Myocyte (in vitro differentiated cells): ENCODE data around the gene PRKG1. TPM values are rescaled to one million over a fixed set of nuclear protein-coding genes. Genes with fewer than 3 reads are reported as not detected.
A peak's percentile ranks its signal among the peaks of the same experiment; 100 is the strongest.
"Not testable (repeated sequence)": the region's sequence is repeated elsewhere in the genome, so short reads cannot be mapped to it uniquely, and the experiment has no call there.

Source experiments
- DNase-seq: peaks from one replicate; pipeline ENCODE4 v3.0.0-alpha.2; 2012; ENCODE audit warnings: low read depth
- total RNA-seq: library from RNA; depleted of rRNA; stranded (reverse); fragments of >200 nt; gene quantifications from 2 replicates; pipeline ENCODE4 v1.2.3, GENCODE V29; 2014

The PRKG1 gene
- total RNA-seq, 1 donor from 2014 or later = 26.7 TPM

GRCh38 chr10:51421853-51422252, 347.6 kb downstream of the PRKG1 start:
- DNase-seq = no peak

- DNase-seq = peak; percentile 77
Observed at GRCh38 chr10:51422311-51423120, 348.2 kb downstream of the PRKG1 start.

- no peak for DNase-seq
Observed at GRCh38 chr10:51423121-51423452, 348.8 kb downstream of the PRKG1 start.

GRCh38 chr10:51425431-51425830, 351.1 kb downstream of the PRKG1 start:
- DNase-seq = peak; percentile 52

GRCh38 chr10:51427758-51428157, 353.5 kb downstream of the PRKG1 start:
- DNase-seq = no peak

GRCh38 chr10:51430506-51430905, 356.2 kb downstream of the PRKG1 start:
- no peak for DNase-seq

- DNase-seq = no peak
Observed at GRCh38 chr10:51433949-51434475, 359.7 kb downstream of the PRKG1 start.

- no peak for DNase-seq
Observed at GRCh38 chr10:51436805-51437204, 362.5 kb downstream of the PRKG1 start.

GRCh38 chr10:51439645-51440044, 365.4 kb downstream of the PRKG1 start:
- no peak for DNase-seq

GRCh38 chr10:51445588-51445987, 371.3 kb downstream of the PRKG1 start:
- DNase-seq = peak; percentile 50

GRCh38 chr10:51447119-51447518, 372.8 kb downstream of the PRKG1 start:
- DNase-seq = no peak

GRCh38 chr10:51455762-51456161, 381.5 kb downstream of the PRKG1 start:
- not testable (repeated sequence) for DNase-seq

- no peak for DNase-seq
Observed at GRCh38 chr10:51459476-51459875, 385.2 kb downstream of the PRKG1 start.

- peak; percentile 0 for DNase-seq
Observed at GRCh38 chr10:51462076-51462779, 387.9 kb downstream of the PRKG1 start.

- DNase-seq = no peak
Observed at GRCh38 chr10:51468424-51468823, 394.1 kb downstream of the PRKG1 start.

- DNase-seq = no peak
Observed at GRCh38 chr10:51469686-51470085, 395.4 kb downstream of the PRKG1 start.

GRCh38 chr10:51471271-51471670, 397.0 kb downstream of the PRKG1 start:
- DNase-seq = no peak

GRCh38 chr10:51472154-51472553, 397.9 kb downstream of the PRKG1 start:
- no peak for DNase-seq

- no peak for DNase-seq
Observed at GRCh38 chr10:51479711-51480110, 405.4 kb downstream of the PRKG1 start.

GRCh38 chr10:51485668-51486067, 411.4 kb downstream of the PRKG1 start:
- no peak for DNase-seq

GRCh38 chr10:51487576-51487975, 413.3 kb downstream of the PRKG1 start:
- no peak for DNase-seq

- DNase-seq = no peak
Observed at GRCh38 chr10:51488766-51489408, 414.6 kb downstream of the PRKG1 start.
